Myocyte (in vitro differentiated cells): ENCODE data around the gene COPG2. TPM values are rescaled to one million over a fixed set of nuclear protein-coding genes. Genes with fewer than 3 reads are reported as not detected.
A peak's percentile ranks its signal among the peaks of the same experiment; 100 is the strongest.

Experiments
- DNase-seq: peaks from one replicate; pipeline ENCODE4 v3.0.0-alpha.2; 2012; ENCODE audit warnings: low read depth
- total RNA-seq: library from RNA; depleted of rRNA; stranded (reverse); fragments of >200 nt; gene quantifications from 2 replicates; pipeline ENCODE4 v1.2.3, GENCODE V29; 2014

COPG2 gene
- total RNA-seq, 1 donor from 2014 or later, result 60.6 TPM

- no peak for DNase-seq
Observed at GRCh38 chr7:130500463-130500862, 168.1 kb downstream of the COPG2 start.

- DNase-seq, result no peak
Observed at GRCh38 chr7:130494431-130494858, 174.1 kb downstream of the COPG2 start.

GRCh38 chr7:130493275-130493873 is 175.2 kb downstream of the COPG2 start:
- peak; percentile 48 for DNase-seq

GRCh38 chr7:130492523-130493274 is 175.8 kb downstream of the COPG2 start:
- DNase-seq, result peak; percentile 23

- peak; percentile 68 for DNase-seq
Observed at GRCh38 chr7:130491841-130492522, 176.6 kb downstream of the COPG2 start, which contains the start of gene MEST. Gene MEST, plus strand, starts transcription at chr7:130492085. Its CDS starts 229 bp downstream, at chr7:130492314.

GRCh38 chr7:130490888-130491804 is 177.4 kb downstream of the COPG2 start:
- peak; percentile 61 for DNase-seq

GRCh38 chr7:130490311-130490791 is 178.2 kb downstream of the COPG2 start:
- no peak for DNase-seq

GRCh38 chr7:130489140-130489983 is 179.2 kb downstream of the COPG2 start:
- DNase-seq, result peak; percentile 36

GRCh38 chr7:130488392-130489139 is 180.0 kb downstream of the COPG2 start:
- no peak for DNase-seq

- DNase-seq, result no peak
Observed at GRCh38 chr7:130486954-130487436, 181.6 kb downstream of the COPG2 start.

GRCh38 chr7:130486114-130486953 is 182.2 kb downstream of the COPG2 start:
- no peak for DNase-seq

GRCh38 chr7:130485734-130486113 is 182.8 kb downstream of the COPG2 start:
- DNase-seq, result no peak

GRCh38 chr7:130483031-130483430 is 185.5 kb downstream of the COPG2 start:
- no peak for DNase-seq

- peak; percentile 47 for DNase-seq
Observed at GRCh38 chr7:130481898-130482297, 186.7 kb downstream of the COPG2 start.

GRCh38 chr7:130479716-130480400 is 188.7 kb downstream of the COPG2 start:
- DNase-seq, result no peak

- no peak for DNase-seq
Observed at GRCh38 chr7:130478991-130479390, 189.6 kb downstream of the COPG2 start.
